Measurements from ENCODE around the gene KIFAP3.

Gene KIFAP3

GRCh38 chr1:169882039-169882511 lies 192.4 kb downstream of the KIFAP3 start:
- Histone ChIP-seq H3K9me3 (ENCODE audit: severe bottlenecking) (no peaks in the 10 kb centered on the region), H3K4me3 (ENCODE audit: low read depth, low read length) (no peak overlapping the region), H3K27ac (no peak overlapping the region), H3K27me3 (ENCODE audit: insufficient read depth, low read depth, severe bottlenecking) (no peaks in the 10 kb centered on the region), H3K36me3 (no peaks in the 10 kb centered on the region)
- TF ChIP-seq CTCF (IDR thresholded peaks at IDR 0.05; ENCODE audit: low read depth, low read length) = no peak
- DNase-seq = no peak

GRCh38 chr1:169879034-169879840 lies 195.3 kb downstream of the KIFAP3 start:
- H3K27me3 ChIP-seq (ENCODE audit: insufficient read depth, low read depth, severe bottlenecking) = no peaks in the 10 kb centered on the region
- no peak for TF ChIP-seq CTCF (IDR thresholded peaks at IDR 0.05; ENCODE audit: low read depth, low read length)
- no peaks in the 10 kb centered on the region for H3K9me3 ChIP-seq (ENCODE audit: severe bottlenecking)
- no peak for DNase-seq
- H3K4me3 ChIP-seq (ENCODE audit: low read depth, low read length) = no peak overlapping the region
- no peak overlapping the region for H3K27ac ChIP-seq
- no peaks in the 10 kb centered on the region for H3K36me3 ChIP-seq

GRCh38 chr1:169878498-169878897 lies 196.0 kb downstream of the KIFAP3 start:
- TF ChIP-seq CTCF (IDR thresholded peaks at IDR 0.05; ENCODE audit: low read depth, low read length) = no peak
- no peaks in the 10 kb centered on the region for H3K36me3 ChIP-seq

GRCh38 chr1:169877800-169878491 lies 196.5 kb downstream of the KIFAP3 start:
- H3K36me3 ChIP-seq = no peaks in the 10 kb centered on the region
- DNase-seq = no peak
- no peaks in the 10 kb centered on the region for H3K9me3 ChIP-seq (ENCODE audit: severe bottlenecking)
- no peaks in the 10 kb centered on the region for H3K27me3 ChIP-seq (ENCODE audit: insufficient read depth, low read depth, severe bottlenecking)
- no peak overlapping the region for H3K27ac ChIP-seq
- TF ChIP-seq CTCF (IDR thresholded peaks at IDR 0.05; ENCODE audit: low read depth, low read length) = no peak
- H3K4me3 ChIP-seq (ENCODE audit: low read depth, low read length) = no peak overlapping the region

More at GRCh38 chr1:169878498-169878897, 196.0 kb downstream of the KIFAP3 start:
- Histone ChIP-seq H3K27ac (no peak overlapping the region), H3K4me3 (ENCODE audit: low read depth, low read length) (no peak overlapping the region), H3K9me3 (ENCODE audit: severe bottlenecking) (no peaks in the 10 kb centered on the region), H3K27me3 (ENCODE audit: insufficient read depth, low read depth, severe bottlenecking) (no peaks in the 10 kb centered on the region)
- DNase-seq = no peak

- Histone ChIP-seq H3K9me3 (ENCODE audit: severe bottlenecking) (no peaks in the 10 kb centered on the region), H3K27me3 (ENCODE audit: insufficient read depth, low read depth, severe bottlenecking) (no peaks in the 10 kb centered on the region), H3K4me3 (ENCODE audit: low read depth, low read length) (no peak overlapping the region), H3K27ac (no peak overlapping the region), H3K36me3 (no peaks in the 10 kb centered on the region)
- no peak for TF ChIP-seq CTCF (IDR thresholded peaks at IDR 0.05; ENCODE audit: low read depth, low read length)
- DNase-seq = no peak
Measured at GRCh38 chr1:169874229-169874628, 200.3 kb downstream of the KIFAP3 start.
